ENCODE results near the gene ASCC1. TPM values are rescaled to one million over a fixed set of nuclear protein-coding genes. Genes with fewer than 3 reads are reported as not detected.

Gene ASCC1
- polyA plus RNA-seq, 1 donor (not counting 4 experiments of a cell fraction or from before 2014, with no cell fraction given), result 32.9 TPM

DNA sequence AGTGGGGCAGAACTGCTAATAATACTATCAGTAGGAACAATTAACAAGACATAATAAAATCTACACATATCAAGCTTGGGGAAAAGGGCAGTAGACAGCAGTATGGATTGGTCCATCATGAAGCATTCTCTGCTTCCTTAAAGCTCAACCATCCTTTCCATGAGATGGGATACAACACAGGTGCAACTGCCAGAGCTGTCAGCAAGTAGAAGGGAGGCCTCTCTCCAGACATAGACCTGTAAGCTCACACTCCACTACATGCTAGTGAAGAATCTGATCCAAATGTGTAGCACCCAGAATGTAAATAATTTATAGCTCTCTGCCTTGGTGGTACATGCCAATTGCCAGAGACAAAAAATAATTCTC is 41.8 kb downstream of the ASCC1 start:
- Histone ChIP-seq H3K4me2 (ENCODE audit: control insufficient read depth, extremely low read depth, insufficient read depth, low read depth, low read length) (no peak overlapping the region), H3K9ac (ENCODE audit: control insufficient read depth, extremely low read depth, insufficient read depth, low read length) (no peak overlapping the region), H3K9me1 (ENCODE audit: control insufficient read depth, extremely low read depth, insufficient read depth, low read length) (no peaks in the 10 kb centered on the region), H3K4me1 (ENCODE audit: control insufficient read depth, extremely low read depth, insufficient read depth, low read length) (peaks cover 37% of the 10 kb centered on the region), H3K36me3 (ENCODE audit: control insufficient read depth in 2 of 2, extremely low read depth in 1 of 2, insufficient read depth in 2 of 2, low read length in 2 of 2) (peaks cover 2 to 9% of the 10 kb centered on the region in 2 experiments), H3K27ac (ENCODE audit: control insufficient read depth, insufficient read depth, low read length) (no peak overlapping the region), H3K79me2 (ENCODE audit: control insufficient read depth, insufficient read depth, low read length) (no peaks in the 10 kb centered on the region), H3K9me3 (ENCODE audit: control insufficient read depth, low read depth, low read length) (no peaks in the 10 kb centered on the region), H2AFZ (ENCODE audit: control insufficient read depth, low read length) (no peak overlapping the region), H3K4me3 (ENCODE audit: control insufficient read depth in 2 of 3, extremely low read depth in 1 of 3, insufficient read depth in 2 of 3, low read depth in 1 of 3, low read length in 3 of 3) (no peak overlapping the region), H4K20me1 (ENCODE audit: control insufficient read depth, extremely low read depth, insufficient read depth, low read length) (no peaks in the 10 kb centered on the region), H3K27me3 (ENCODE audit: control insufficient read depth, extremely low read depth, insufficient read depth, low read length) (no peaks in the 10 kb centered on the region)
- dilution Hi-C loops (cut with MboI; ENCODE audit: extremely low pct_ligation_motif_present, low sequenced_read_pairs), result no loop called here
- TF ChIP-seq CTCF (optimal IDR thresholded peaks at IDR 0.05 in 1 of 3, IDR thresholded peaks at IDR 0.05 in 1 of 3, conservative IDR thresholded peaks at IDR 0.05 in 1 of 3; ENCODE audit: extremely low read depth in 1 of 3, insufficient read depth in 2 of 3, low read length in 3 of 3) (no peak), EZH2 (IDR thresholded peaks at IDR 0.05; ENCODE audit: low read length) (no peak)
- DNase-seq (ENCODE audit: low read depth, low spot score) (no peak), FAIRE-seq (no peak)

DNA sequence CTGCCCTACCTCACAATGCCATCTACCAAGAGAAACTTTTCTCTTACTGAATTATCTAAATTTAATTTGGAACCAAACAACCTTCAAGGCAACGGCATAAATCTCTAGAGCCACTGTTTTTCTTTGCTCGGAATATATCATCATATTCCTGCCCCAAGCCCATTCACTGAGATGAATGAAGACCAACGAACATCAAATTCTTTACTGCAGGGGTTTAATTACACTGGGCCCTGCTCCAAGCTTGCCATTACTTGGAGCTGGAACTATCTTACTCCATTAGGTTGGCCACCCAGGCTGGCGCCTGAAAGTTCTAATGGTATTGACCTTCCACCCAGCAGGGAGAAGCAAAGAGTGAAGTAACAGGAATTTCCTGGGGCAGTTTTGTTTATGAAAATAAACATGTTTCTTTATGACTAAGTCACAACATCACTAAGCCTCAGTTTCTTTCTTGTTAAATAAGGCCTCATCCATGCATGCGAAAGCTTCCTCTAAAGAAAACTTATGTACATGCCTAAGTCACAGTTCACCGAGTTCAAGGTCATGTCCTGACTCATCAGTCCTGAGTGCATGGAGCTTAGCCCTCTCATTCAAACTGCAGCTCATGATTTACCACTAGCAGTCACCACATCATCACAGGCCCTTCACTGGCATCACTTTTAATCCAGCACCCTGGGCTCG is 42.3 kb downstream of the ASCC1 start:
- DNase-seq (ENCODE audit: low read depth, low spot score) (no peak), FAIRE-seq (no peak)
- no peak overlapping the region for H3K27ac ChIP-seq (ENCODE audit: control insufficient read depth, insufficient read depth, low read length)
- H3K9ac ChIP-seq (ENCODE audit: control insufficient read depth, extremely low read depth, insufficient read depth, low read length), result no peak overlapping the region
- no peaks in the 10 kb centered on the region for H3K27me3 ChIP-seq (ENCODE audit: control insufficient read depth, extremely low read depth, insufficient read depth, low read length)
- no peaks in the 10 kb centered on the region for H3K9me1 ChIP-seq (ENCODE audit: control insufficient read depth, extremely low read depth, insufficient read depth, low read length)
- H2AFZ ChIP-seq (ENCODE audit: control insufficient read depth, low read length), result no peak overlapping the region
- H4K20me1 ChIP-seq (ENCODE audit: control insufficient read depth, extremely low read depth, insufficient read depth, low read length), result no peaks in the 10 kb centered on the region
- TF ChIP-seq CTCF (optimal IDR thresholded peaks at IDR 0.05 in 1 of 3, IDR thresholded peaks at IDR 0.05 in 1 of 3, conservative IDR thresholded peaks at IDR 0.05 in 1 of 3; ENCODE audit: extremely low read depth in 1 of 3, insufficient read depth in 2 of 3, low read length in 3 of 3) (no peak), EZH2 (IDR thresholded peaks at IDR 0.05; ENCODE audit: low read length) (no peak)
- no peaks in the 10 kb centered on the region for H3K79me2 ChIP-seq (ENCODE audit: control insufficient read depth, insufficient read depth, low read length)
- dilution Hi-C loops (cut with MboI; ENCODE audit: extremely low pct_ligation_motif_present, low sequenced_read_pairs), result no loop called here
- no peaks in the 10 kb centered on the region for H3K9me3 ChIP-seq (ENCODE audit: control insufficient read depth, low read depth, low read length)
- no peak overlapping the region for H3K4me2 ChIP-seq (ENCODE audit: control insufficient read depth, extremely low read depth, insufficient read depth, low read depth, low read length)
- H3K4me1 ChIP-seq (ENCODE audit: control insufficient read depth, extremely low read depth, insufficient read depth, low read length), result peaks cover 37% of the 10 kb centered on the region
- peaks cover 2 to 4% of the 10 kb centered on the region in 2 experiments for H3K36me3 ChIP-seq (ENCODE audit: control insufficient read depth in 2 of 2, extremely low read depth in 1 of 2, insufficient read depth in 2 of 2, low read length in 2 of 2)
- no peak overlapping the region for H3K4me3 ChIP-seq (ENCODE audit: control insufficient read depth in 2 of 3, extremely low read depth in 1 of 3, insufficient read depth in 2 of 3, low read depth in 1 of 3, low read length in 3 of 3)

Measured in keratinocyte (primary cell).